NAMALWA (cell line): Measurements from ENCODE around the gene CALCOCO1.

ENCODE experiments used
- DNase-seq: peaks from one replicate; pipeline ENCODE4 v3.0.0-alpha.2; 2015; ENCODE audit warnings: low spot score

The CALCOCO1 gene

GRCh38 chr12:53660041-53660440 is 67.2 kb downstream of the CALCOCO1 start:
- no peak for DNase-seq

GRCh38 chr12:53659571-53659981 is 67.7 kb downstream of the CALCOCO1 start:
- DNase-seq = no peak

- no peak for DNase-seq
Observed at GRCh38 chr12:53659011-53659551, 68.2 kb downstream of the CALCOCO1 start.
